Posterior vena cava (tissue), 2 donors: ENCODE data around the gene PPP1R26. TPM values are rescaled to one million over a fixed set of nuclear protein-coding genes. Genes with fewer than 3 reads are reported as not detected.
"Not testable (repeated sequence)": the region's sequence is repeated elsewhere in the genome, so short reads cannot be mapped to it uniquely, and the experiment has no call there.

Experiments
- DNase-seq: peaks from one replicate; pipeline ENCODE4 v3.0.0-alpha.2; 2020; ENCODE audit warnings: low spot score
- intact Hi-C, 2 donors: fragments of 100-400 bp; cut with DNase I; formaldehyde crosslinking; loops; one replicate each; pipeline versions ENCODE4 v1.14.1 to v1.14.2; 2022 to 2023
- total RNA-seq, 2 donors: library from RNA; stranded (reverse); fragmentation: NEBNext Ultra II Directional; extraction: Animal tissue kit (Norgen Biotek cat#: 25700); gene quantifications; one replicate each; pipeline ENCODE4 v1.2.1, GENCODE V29; 2021
- donor health status: DM: yes; HTN: yes; CAD: no.
- donor health status: DM: yes; HTN: yes; CAD: no.

Gene PPP1R26
- total RNA-seq, 2 donors from 2014 or later = 8.0 to 8.9 TPM

- intact Hi-C loops = not testable (repeated sequence)
- DNase-seq = peak; percentile 50
Observed at GRCh38 chr9:135513906-135514305, 34.3 kb downstream of the PPP1R26 start.

GRCh38 chr9:135514342-135515082 lies 34.9 kb downstream of the PPP1R26 start:
- intact Hi-C loops = no loop called here
- peak; percentile 32 for DNase-seq

- DNase-seq = peak; percentile 56
- intact Hi-C loops = no loop called here
Observed at GRCh38 chr9:135515083-135515951, 35.7 kb downstream of the PPP1R26 start.

GRCh38 chr9:135516132-135516860 lies 36.7 kb downstream of the PPP1R26 start:
- DNase-seq = peak; percentile 61
- intact Hi-C loops = no loop called here

- DNase-seq = peak; percentile 58
- intact Hi-C loops = no loop called here
Observed at GRCh38 chr9:135517407-135517822, 37.8 kb downstream of the PPP1R26 start.

- DNase-seq = no peak
- intact Hi-C loops = no loop called here
Observed at GRCh38 chr9:135519179-135519971, 39.8 kb downstream of the PPP1R26 start.

GRCh38 chr9:135520916-135521607 lies 41.5 kb downstream of the PPP1R26 start, which contains the start of gene LCN1:
TSS of gene LCN1 (plus strand) at chr9:135521440. CDS start at chr9:135521498, 58 bp downstream.
- intact Hi-C loops = no loop called here
- peak; percentile 57 for DNase-seq

GRCh38 chr9:135521608-135522095 lies 42.1 kb downstream of the PPP1R26 start:
- peak; percentile 59 for DNase-seq
- intact Hi-C loops = no loop called here

GRCh38 chr9:135522137-135522877 lies 42.7 kb downstream of the PPP1R26 start:
- DNase-seq = peak; percentile 50
- intact Hi-C loops = no loop called here

- DNase-seq = peak; percentile 78
- intact Hi-C loops = no loop called here
Observed at GRCh38 chr9:135522931-135523330, 43.3 kb downstream of the PPP1R26 start.

- intact Hi-C loops = no loop called here
- DNase-seq = peak; percentile 71
Observed at GRCh38 chr9:135523521-135524129, 44.0 kb downstream of the PPP1R26 start.

GRCh38 chr9:135524130-135524861 lies 44.7 kb downstream of the PPP1R26 start:
- DNase-seq = peak; percentile 69
- intact Hi-C loops = no loop called here

GRCh38 chr9:135525241-135526088 lies 45.9 kb downstream of the PPP1R26 start:
- intact Hi-C loops = no loop called here
- peak; percentile 70 for DNase-seq

GRCh38 chr9:135526089-135526729 lies 46.6 kb downstream of the PPP1R26 start:
- DNase-seq = peak; percentile 67
- intact Hi-C loops = no loop called here
